PC-9 (cell line): Measurements from ENCODE around the gene ATF1. TPM values are rescaled to one million over a fixed set of nuclear protein-coding genes. Genes with fewer than 3 reads are reported as not detected.

ENCODE experiments used
- BruUV-seq: library from RNA; stranded (reverse); fragments of 400-500 nt; replicated peaks from 2 replicates; lab custom pipeline; 2021; lab: Mats Ljungman, UMichigan
- CTCF ChIA-PET: fragments of 300-600 bp; sonication (Branson Sonifier 250); formaldehyde crosslinking; loops from one replicate; lab custom pipeline; 2022; ENCODE audit warnings: antibody characterized with exemption; lab: Charles Lee
- POLR2A ChIA-PET: fragments of 300-600 bp; sonication (Branson Sonifier 250); formaldehyde crosslinking; loops from one replicate; lab custom pipeline; 2022; ENCODE audit warnings: antibody characterized with exemption; ENCODE audit not compliant: unreplicated experiment; lab: Charles Lee
- DNase-seq, 2 experiments: peaks; one replicate each; pipeline versions ENCODE4 v3.0.0 to v3.0.0-alpha.2; 2015 to 2022; ENCODE audit warnings: mixed read lengths in 1 of 2
- H2AFZ ChIP-seq: fragments of 200-600 bp; sonication (generic); 2 replicates; pipeline ENCODE4 v1.8.1; 2017; ENCODE audit warnings: antibody characterized with exemption
- H3F3A ChIP-seq: fragments of 200-600 bp; sonication (generic); 2 replicates; pipeline ENCODE4 v1.8.1; 2017; ENCODE audit warnings: antibody characterized with exemption, mild to moderate bottlenecking, low read depth; ENCODE audit not compliant: insufficient read depth
- H3K27ac ChIP-seq: fragments of 200-600 bp; sonication (generic); 2 replicates; pipeline ENCODE4 v1.6.1; 2016; ENCODE audit warnings: mixed run types
- H3K27me3 ChIP-seq: fragments of 200-600 bp; sonication (generic); 2 replicates; pipeline ENCODE4 v1.6.1; 2016; ENCODE audit warnings: low read depth, mixed run types; ENCODE audit not compliant: insufficient read depth
- H3K36me3 ChIP-seq: fragments of 200-600 bp; sonication (generic); 2 replicates; pipeline ENCODE4 v1.6.1; 2016; ENCODE audit warnings: low read depth, mixed run types
- H3K4me1 ChIP-seq: fragments of 200-600 bp; sonication (generic); replicated peaks from 2 replicates; pipeline ENCODE4 v1.6.1; 2016; ENCODE audit warnings: mixed run types; ENCODE audit not compliant: insufficient read depth
- H3K4me2 ChIP-seq: fragments of 200-600 bp; sonication (generic); 2 replicates; pipeline ENCODE4 v1.6.1; 2017; ENCODE audit warnings: mixed run types
- H3K4me3 ChIP-seq: fragments of 200-600 bp; sonication (generic); 2 replicates; pipeline ENCODE4 v1.6.1; 2016; ENCODE audit warnings: mixed run types
- H3K79me2 ChIP-seq: fragments of 200-600 bp; sonication (generic); 2 replicates; pipeline ENCODE4 v1.6.1; 2017; ENCODE audit warnings: low read depth, mixed run types
- H3K9me2 ChIP-seq: fragments of 200-600 bp; sonication (generic); 2 replicates; pipeline ENCODE4 v1.8.1; 2017; ENCODE audit warnings: mild to moderate bottlenecking; ENCODE audit not compliant: insufficient read depth
- H3K9me3 ChIP-seq: fragments of 200-600 bp; sonication (generic); 2 replicates; pipeline ENCODE4 v1.8.1; 2016; ENCODE audit warnings: low read depth; ENCODE audit not compliant: insufficient read depth
- H4K20me1 ChIP-seq: fragments of 200-600 bp; sonication (generic); 2 replicates; pipeline ENCODE4 v1.8.1; 2017; ENCODE audit not compliant: insufficient read depth
- CTCF ChIP-seq: fragments of 200-600 bp; sonication (generic); conservative IDR thresholded peaks from 2 replicates; pipeline ENCODE4 v1.6.1; 2017; ENCODE audit warnings: mixed run types, antibody characterized with exemption, mild to moderate bottlenecking, moderate library complexity
- EZH2 ChIP-seq: fragments of 200-600 bp; sonication (generic); IDR thresholded peaks from 2 replicates; pipeline ENCODE4 v1.8.0; 2017; ENCODE audit warnings: antibody characterized with exemption, low read depth
- intact Hi-C: fragments of 100-400 bp; cut with micrococcal nuclease; formaldehyde crosslinking; loops from one replicate; pipeline ENCODE4 v1.10.0; 2022; ENCODE audit not compliant: unreplicated experiment
- total RNA-seq: library from RNA; stranded (reverse); gene quantifications from 2 replicates; pipeline ENCODE4 v1.2.3, GENCODE V29; 2021

ATF1 gene
- total RNA-seq, 1 experiment from 2014 or later, result 37.9 TPM

- Histone ChIP-seq H3K4me1 (no peaks in the 10 kb centered on the region), H3K36me3 (peaks cover 9% of the 10 kb centered on the region), H3K79me2 (no peaks in the 10 kb centered on the region), H3K4me2 (no peak overlapping the region), H2AFZ (no peak overlapping the region), H3K4me3 (no peak overlapping the region), H3F3A (no peaks in the 10 kb centered on the region), H3K27ac (no peak overlapping the region), H3K9me2 (no peaks in the 10 kb centered on the region), H3K9me3 (no peaks in the 10 kb centered on the region), H4K20me1 (no peaks in the 10 kb centered on the region), H3K27me3 (no peaks in the 10 kb centered on the region)
- ChIA-PET POLR2A (no interaction called here), CTCF (interaction anchor here (0.7 kb wide), 1 partner anchor 216 kb away, joined by 7 read pairs; no protein-coding TSS in a partner anchor)
- TF ChIP-seq CTCF (no peak), EZH2 (no peak)
- BruUV-seq, result no TSS peak
- DNase-seq, result no peak
- intact Hi-C loops, result no loop called here
These were observed 43.8 kb upstream of the ATF1 start for GRCh38 chr12:50720085-50720484.

DNA sequence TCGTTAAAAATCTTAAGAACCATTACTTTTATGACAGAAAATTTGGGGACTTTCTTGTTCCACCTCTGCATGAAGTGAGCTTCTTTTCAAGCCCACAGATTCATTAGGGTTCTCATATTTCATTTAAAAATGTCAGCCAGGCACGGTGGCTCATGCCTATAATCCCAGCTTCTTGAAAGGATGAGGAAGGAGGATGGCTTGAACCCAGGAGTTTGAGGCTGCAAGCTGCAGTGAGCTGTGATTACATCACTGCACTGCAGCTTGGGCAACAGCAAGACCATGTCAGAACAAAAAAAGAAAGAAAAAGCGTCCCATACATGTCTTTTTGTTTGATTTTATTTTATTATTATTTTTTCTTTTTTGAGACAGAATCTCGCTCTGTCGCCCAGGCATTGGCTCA, 43.4 kb upstream of the ATF1 start:
- H3K36me3 ChIP-seq, result peaks cover 14% of the 10 kb centered on the region
- POLR2A ChIA-PET, result no interaction called here

DNA sequence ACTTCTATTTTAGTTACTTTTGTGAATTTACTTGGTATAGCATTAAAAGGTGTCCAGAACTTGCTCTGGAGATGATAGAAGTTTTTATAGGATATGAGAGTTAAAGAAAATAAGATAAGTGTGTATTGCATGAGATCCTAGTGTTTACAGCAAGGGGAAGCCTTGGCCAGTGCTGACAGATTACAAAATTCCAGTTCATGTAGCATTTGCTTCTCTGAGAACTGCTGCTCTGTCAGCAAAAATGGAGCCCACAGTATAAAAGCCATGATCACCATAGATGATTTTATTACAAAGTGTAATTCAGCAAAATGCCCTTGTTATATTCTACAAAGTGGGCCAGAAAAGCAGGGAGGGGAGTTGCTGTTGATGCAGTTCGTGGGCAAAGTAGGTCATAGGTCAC, 40.0 kb upstream of the ATF1 start:
- Histone ChIP-seq H3K4me3 (no peak overlapping the region), H3K36me3 (peaks cover 38% of the 10 kb centered on the region), H3K4me1 (no peaks in the 10 kb centered on the region), H3K27ac (no peak overlapping the region), H3F3A (peaks cover 4% of the 10 kb centered on the region; the same call in 1 of the 2 replicates), H3K4me2 (no peak overlapping the region), H3K9me2 (no peaks in the 10 kb centered on the region), H3K27me3 (no peaks in the 10 kb centered on the region), H2AFZ (no peak overlapping the region), H3K9me3 (no peaks in the 10 kb centered on the region), H3K79me2 (no peaks in the 10 kb centered on the region), H4K20me1 (no peaks in the 10 kb centered on the region)
- CTCF ChIA-PET, result no interaction called here
- POLR2A ChIA-PET, result no interaction called here
- TF ChIP-seq CTCF, result no peak
- no peak for TF ChIP-seq EZH2
- BruUV-seq, result no TSS peak
- no peak for DNase-seq
- intact Hi-C loops, result no loop called here

More for the DNA sequence above, 43.4 kb upstream of the ATF1 start:
- no TSS peak for BruUV-seq
- H3K27me3 ChIP-seq, result no peaks in the 10 kb centered on the region
- no peak for TF ChIP-seq CTCF
- no peak for TF ChIP-seq EZH2
- CTCF ChIA-PET, result interaction anchor here (0.7 kb wide), 1 partner anchor 216 kb away, joined by 7 read pairs; no protein-coding TSS in a partner anchor
- no peaks in the 10 kb centered on the region for H4K20me1 ChIP-seq
- H3K4me1 ChIP-seq, result no peaks in the 10 kb centered on the region
- H3K4me3 ChIP-seq, result no peak overlapping the region
- no peak overlapping the region for H3K27ac ChIP-seq
- DNase-seq, result no peak
- no peaks in the 10 kb centered on the region for H3K9me3 ChIP-seq
- H2AFZ ChIP-seq, result no peak overlapping the region
- no peaks in the 10 kb centered on the region for H3K79me2 ChIP-seq
- H3K9me2 ChIP-seq, result no peaks in the 10 kb centered on the region
- H3F3A ChIP-seq, result 0 out of 2 replicates have a peak, but pooled peaks cover 2% of the 10 kb centered on the region
- H3K4me2 ChIP-seq, result no peak overlapping the region
- intact Hi-C loops, result no loop called here
